MCF 10A (cell line): ENCODE measurements around the gene TPRN. TPM values are rescaled to one million over a fixed set of nuclear protein-coding genes. Genes with fewer than 3 reads are reported as not detected.
A peak's percentile ranks its signal among the peaks of the same experiment; 100 is the strongest.

Source experiments
- BruUV-seq: library from RNA; stranded (reverse); fragments of 400-500 nt; replicated peaks from 2 replicates; lab custom pipeline; 2021; lab: Mats Ljungman, UMichigan
- CTCF ChIA-PET: fragments of 300-600 bp; sonication (Branson Sonifier 250); formaldehyde crosslinking; extraction: SDS; loops from one replicate; lab custom pipeline; 2021; ENCODE audit warnings: antibody characterized with exemption, inconsistent platforms; lab: Yijun Ruan, JAX
- POLR2A ChIA-PET: fragments of 300-600, 350-650 bp; sonication (Branson Sonifier 250); formaldehyde crosslinking; extraction: SDS; loops from one replicate; lab custom pipeline; 2020; ENCODE audit warnings: antibody characterized with exemption, inconsistent platforms; lab: Yijun Ruan, JAX
- DNase-seq: peaks from one replicate; pipeline ENCODE4 v3.0.0-alpha.2; 2018; ENCODE audit not compliant: unreplicated experiment
- H3K27ac Mint-ChIP-seq: one replicate; pipeline ENCODE4 v1.8.0; 2022; ENCODE audit warnings: mild to moderate bottlenecking, low read depth, mixed read lengths; ENCODE audit not compliant: unreplicated experiment
- H3K27me3 Mint-ChIP-seq: one replicate; pipeline ENCODE4 v1.8.0; 2022; ENCODE audit warnings: mixed read lengths; ENCODE audit not compliant: insufficient read depth, unreplicated experiment
- H3K36me3 Mint-ChIP-seq: one replicate; pipeline ENCODE4 v1.8.0; 2022; ENCODE audit warnings: mild to moderate bottlenecking, moderate library complexity, mixed read lengths; ENCODE audit not compliant: insufficient read depth, unreplicated experiment
- H3K4me1 Mint-ChIP-seq: one replicate; pipeline ENCODE4 v1.8.0; 2022; ENCODE audit warnings: mixed read lengths; ENCODE audit not compliant: insufficient read depth, unreplicated experiment
- H3K4me3 Mint-ChIP-seq: one replicate; pipeline ENCODE4 v1.8.0; 2022; ENCODE audit warnings: mild to moderate bottlenecking, moderate library complexity, mixed read lengths; ENCODE audit not compliant: unreplicated experiment
- H3K9me3 Mint-ChIP-seq: one replicate; pipeline ENCODE4 v1.8.0; 2022; ENCODE audit warnings: mixed read lengths; ENCODE audit not compliant: unreplicated experiment
- CTCF ChIP-seq: fragments of 200-600 bp; IDR thresholded peaks from one replicate; pipeline ENCODE4 v1.8.0; 2022; ENCODE audit warnings: antibody characterized with exemption, mild to moderate bottlenecking; ENCODE audit not compliant: unreplicated experiment
- intact Hi-C: fragments of 100-400 bp; cut with micrococcal nuclease; formaldehyde crosslinking; loops from 2 replicates; pipeline ENCODE4 v1.14.1; 2022
- total RNA-seq: library from RNA; stranded (reverse); gene quantifications from 2 replicates; pipeline ENCODE4 v1.2.3, GENCODE V29; 2022

Gene TPRN
- total RNA-seq, 1 experiment from 2014 or later, result 13.4 TPM

- Mint-ChIP-seq H3K4me1 (peaks cover 15% of the 10 kb centered on the region), H3K9me3 (no peaks in the 10 kb centered on the region), H3K4me3 (no peak overlapping the region), H3K27ac (no peak overlapping the region), H3K27me3 (no peaks in the 10 kb centered on the region), H3K36me3 (no peaks in the 10 kb centered on the region)
- ChIA-PET POLR2A (interaction anchor here (1.0 kb wide), 1 partner anchor 41 kb away, joined by 3 read pairs; no protein-coding TSS in a partner anchor), CTCF (interaction anchor here (0.6 kb wide), 2 partner anchors 328 to 470 kb away, joined by 3 to 4 read pairs; no protein-coding TSS in a partner anchor)
- no TSS peak for BruUV-seq
- intact Hi-C loops, result loop anchor here (10.0 kb wide), 2 partner anchors 54 to 184 kb away; partner anchors contain the start of genes LRRC26, NPDC1 and TMEM210
- no peak for TF ChIP-seq CTCF
- DNase-seq, result no peak
Observed at GRCh38 chr9:137228968-137229896, 28.7 kb upstream of the TPRN start.

DNA sequence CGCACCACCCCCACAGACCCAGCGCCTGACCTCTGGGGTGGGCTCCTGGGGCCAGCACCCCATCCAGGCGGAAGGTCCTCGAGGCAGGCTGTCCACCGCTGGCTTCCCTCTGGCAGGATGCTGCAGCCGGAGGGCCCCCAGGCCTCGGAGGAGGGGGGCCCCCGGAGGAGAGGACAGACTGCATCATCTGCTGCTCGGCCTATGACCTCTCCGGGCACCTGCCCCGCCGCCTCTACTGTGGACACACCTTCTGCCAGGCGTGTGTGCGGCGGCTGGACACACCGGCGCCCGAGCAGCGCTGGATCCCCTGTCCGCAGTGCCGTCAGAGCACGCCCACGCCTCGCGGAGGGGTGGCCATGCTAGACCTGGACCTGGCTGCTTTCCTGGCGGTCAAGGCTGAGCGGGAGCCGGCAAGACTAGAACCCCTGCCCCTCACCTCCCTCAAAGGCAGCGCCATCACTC is 28.0 kb upstream of the TPRN start:
- H3K27ac Mint-ChIP-seq, result no peak overlapping the region
- intact Hi-C loops, result loop anchor here (10.0 kb wide), 2 partner anchors 54 to 184 kb away; partner anchors contain the start of genes LRRC26, NPDC1 and TMEM210
- H3K9me3 Mint-ChIP-seq, result no peaks in the 10 kb centered on the region
- no peak for TF ChIP-seq CTCF
- BruUV-seq, result no TSS peak
- DNase-seq, result no peak
- ChIA-PET POLR2A (interaction anchor here (2.4 to 5.7 kb wide), 3 partner anchors 12 to 113 kb away, joined by 8 to 57 read pairs (median 29); partner anchors contain the start of genes ANAPC2, SSNA1 and TUBB4B), CTCF (interaction anchor here (0.6 to 2.7 kb wide), 4 partner anchors 33 to 348 kb away, joined by 3 to 14 read pairs (median 4); no protein-coding TSS in a partner anchor)
- H3K4me3 Mint-ChIP-seq, result no peak overlapping the region
- H3K4me1 Mint-ChIP-seq, result peaks cover 15% of the 10 kb centered on the region
- no peaks in the 10 kb centered on the region for H3K36me3 Mint-ChIP-seq
- no peaks in the 10 kb centered on the region for H3K27me3 Mint-ChIP-seq

DNA sequence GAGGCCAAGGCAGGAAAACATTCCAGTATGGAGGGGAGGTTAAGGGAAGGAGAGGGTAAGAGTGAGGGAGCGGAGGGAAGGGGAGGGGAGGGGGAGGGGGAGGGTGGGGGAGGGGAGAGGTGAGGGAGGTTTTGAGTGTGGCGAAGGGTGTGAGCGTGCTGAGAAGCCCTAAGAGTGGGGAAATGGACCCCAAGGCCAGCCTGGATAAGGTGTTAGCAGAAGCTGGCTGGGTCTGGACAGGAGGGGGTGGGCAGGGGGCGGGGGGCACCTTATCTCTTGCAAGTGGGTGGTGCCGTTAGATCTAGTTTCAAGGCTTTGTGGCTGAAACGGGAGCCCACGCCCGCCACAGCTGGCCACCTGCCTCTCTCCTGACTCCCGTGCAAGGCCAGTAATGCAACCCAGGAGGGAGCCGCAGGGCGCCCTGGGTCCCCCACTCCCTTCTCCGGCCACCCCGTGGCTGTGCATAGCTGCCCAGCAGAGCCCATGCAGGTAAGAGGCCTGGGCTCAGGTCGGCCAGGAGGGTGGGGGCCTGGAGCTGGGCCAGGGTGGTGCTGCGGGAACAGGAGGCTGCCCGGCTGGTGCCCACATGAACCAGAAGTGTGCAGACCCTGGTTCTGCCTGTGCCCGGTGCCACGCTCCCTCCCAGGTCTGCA is 27.4 kb upstream of the TPRN start:
- Mint-ChIP-seq H3K27ac (peak overlapping the region; percentile 73), H3K4me1 (peaks cover 15% of the 10 kb centered on the region), H3K9me3 (no peaks in the 10 kb centered on the region), H3K27me3 (no peaks in the 10 kb centered on the region), H3K36me3 (no peaks in the 10 kb centered on the region), H3K4me3 (no peak overlapping the region)
- ChIA-PET POLR2A (interaction anchor here (0.6 to 6.3 kb wide), 7 partner anchors 12 to 141 kb away, joined by 3 to 73 read pairs (median 8); partner anchors contain the start of genes ANAPC2, MAN1B1, NDOR1 and SSNA1), CTCF (interaction anchor here (0.6 to 2.7 kb wide), 13 partner anchors 14 to 349 kb away, joined by 3 to 15 read pairs (median 5); partner anchors contain the start of genes ANAPC2, NPDC1 and SSNA1)
- no peak for TF ChIP-seq CTCF
- DNase-seq, result no peak
- intact Hi-C loops, result loop anchor here (1.0 to 10.0 kb wide), 4 partner anchors 39 to 183 kb away; partner anchors contain the start of genes LRRC26, NPDC1 and TMEM210
- BruUV-seq, result no TSS peak
